Measurements from ENCODE around the gene HOXA10.

Gene HOXA10

DNA sequence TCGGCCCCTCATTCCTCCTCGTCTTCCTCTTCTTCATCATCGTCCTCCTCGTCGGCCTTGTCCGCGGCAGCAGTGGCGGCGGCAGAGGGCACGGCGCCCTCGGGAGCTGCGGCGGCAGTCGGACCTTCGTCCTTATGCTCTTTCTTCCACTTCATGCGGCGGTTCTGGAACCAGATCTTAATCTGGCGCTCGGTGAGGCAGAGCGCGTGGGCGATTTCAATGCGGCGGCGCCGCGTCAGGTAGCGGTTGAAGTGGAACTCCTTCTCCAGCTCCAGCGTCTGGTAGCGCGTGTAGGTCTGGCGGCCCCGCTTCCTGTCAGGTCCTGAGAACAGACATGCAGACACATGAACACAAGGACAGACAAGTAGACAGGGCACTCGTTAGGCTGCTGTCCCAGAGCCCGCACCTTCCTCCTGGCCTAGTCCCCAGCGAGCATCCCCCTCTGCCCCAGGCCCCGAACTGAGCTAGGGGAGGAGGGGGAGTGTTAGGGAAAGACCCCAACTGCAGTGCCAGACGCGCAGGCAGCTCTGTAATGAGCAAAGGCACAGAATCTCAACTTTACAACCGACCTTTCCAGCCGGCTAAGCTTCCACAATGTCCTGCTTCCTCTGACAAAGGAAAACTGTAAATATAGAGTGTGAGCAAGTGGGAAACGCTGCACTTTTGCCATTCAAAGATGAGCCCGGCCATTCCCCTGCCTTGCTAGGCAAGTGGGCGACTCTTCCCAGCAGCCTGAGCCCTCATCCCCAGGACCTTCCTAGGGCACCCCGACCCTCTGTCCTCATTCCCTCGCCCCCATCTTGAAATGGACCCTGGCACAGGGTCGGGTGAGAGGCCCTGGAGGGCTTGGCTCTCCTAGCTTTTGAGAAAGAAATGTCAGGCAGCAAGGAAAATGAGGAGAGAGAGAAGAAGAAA lies 19.0 kb downstream of the HOXA10 start:
- no peaks in the 10 kb centered on the region for H3K36me3 ChIP-seq (ENCODE audit: control insufficient read depth, insufficient read depth, low read length)
- TF ChIP-seq, protein P1, sequence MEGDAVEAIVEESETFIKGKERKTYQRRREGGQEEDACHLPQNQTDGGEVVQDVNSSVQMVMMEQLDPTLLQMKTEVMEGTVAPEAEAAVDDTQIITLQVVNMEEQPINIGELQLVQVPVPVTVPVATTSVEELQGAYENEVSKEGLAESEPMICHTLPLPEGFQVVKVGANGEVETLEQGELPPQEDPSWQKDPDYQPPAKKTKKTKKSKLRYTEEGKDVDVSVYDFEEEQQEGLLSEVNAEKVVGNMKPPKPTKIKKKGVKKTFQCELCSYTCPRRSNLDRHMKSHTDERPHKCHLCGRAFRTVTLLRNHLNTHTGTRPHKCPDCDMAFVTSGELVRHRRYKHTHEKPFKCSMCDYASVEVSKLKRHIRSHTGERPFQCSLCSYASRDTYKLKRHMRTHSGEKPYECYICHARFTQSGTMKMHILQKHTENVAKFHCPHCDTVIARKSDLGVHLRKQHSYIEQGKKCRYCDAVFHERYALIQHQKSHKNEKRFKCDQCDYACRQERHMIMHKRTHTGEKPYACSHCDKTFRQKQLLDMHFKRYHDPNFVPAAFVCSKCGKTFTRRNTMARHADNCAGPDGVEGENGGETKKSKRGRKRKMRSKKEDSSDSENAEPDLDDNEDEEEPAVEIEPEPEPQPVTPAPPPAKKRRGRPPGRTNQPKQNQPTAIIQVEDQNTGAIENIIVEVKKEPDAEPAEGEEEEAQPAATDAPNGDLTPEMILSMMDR (IDR thresholded peaks at IDR 0.05; ENCODE audit: insufficient read depth, low read length, poor library complexity, severe bottlenecking): no peak
- H3K4me3 ChIP-seq (replicated peaks; ENCODE audit: low read depth, low read length): peak overlapping the region; percentile 45
- no peak for DNase-seq (ENCODE audit: extremely low read depth, insufficient read length)
- H3K27me3 ChIP-seq (replicated peaks; ENCODE audit: control insufficient read depth, insufficient read depth, low read length): peaks cover 2% of the 10 kb centered on the region

DNA sequence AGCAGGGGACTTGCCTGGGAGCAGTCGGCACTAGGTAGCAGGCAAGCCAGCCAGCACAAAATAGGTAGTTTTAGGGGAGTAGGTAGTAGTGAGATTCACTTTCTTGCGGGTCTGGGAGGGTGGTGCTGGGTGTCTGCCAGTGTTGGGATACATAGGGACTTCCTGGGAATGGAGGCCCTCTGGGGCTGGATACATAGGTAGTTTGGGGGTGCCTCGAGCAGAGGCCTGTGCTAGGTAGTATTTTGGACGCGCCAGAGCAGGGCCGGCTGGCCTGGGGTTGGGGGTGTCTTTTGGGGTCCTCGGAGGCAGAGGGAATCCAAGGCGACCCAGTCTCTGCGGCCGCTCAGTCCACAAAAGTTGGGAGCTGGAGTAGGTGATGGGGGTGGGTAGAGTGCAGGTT lies 19.8 kb downstream of the HOXA10 start:
- no peak for DNase-seq (ENCODE audit: extremely low read depth, insufficient read length)
- TF ChIP-seq, protein P1 (IDR thresholded peaks at IDR 0.05; ENCODE audit: insufficient read depth, low read length, poor library complexity, severe bottlenecking): no peak
- H3K36me3 ChIP-seq (ENCODE audit: control insufficient read depth, insufficient read depth, low read length): no peaks in the 10 kb centered on the region
- no peak overlapping the region for H3K4me3 ChIP-seq (replicated peaks; ENCODE audit: low read depth, low read length)
- H3K27me3 ChIP-seq (replicated peaks; ENCODE audit: control insufficient read depth, insufficient read depth, low read length): peaks cover 2% of the 10 kb centered on the region

DNA sequence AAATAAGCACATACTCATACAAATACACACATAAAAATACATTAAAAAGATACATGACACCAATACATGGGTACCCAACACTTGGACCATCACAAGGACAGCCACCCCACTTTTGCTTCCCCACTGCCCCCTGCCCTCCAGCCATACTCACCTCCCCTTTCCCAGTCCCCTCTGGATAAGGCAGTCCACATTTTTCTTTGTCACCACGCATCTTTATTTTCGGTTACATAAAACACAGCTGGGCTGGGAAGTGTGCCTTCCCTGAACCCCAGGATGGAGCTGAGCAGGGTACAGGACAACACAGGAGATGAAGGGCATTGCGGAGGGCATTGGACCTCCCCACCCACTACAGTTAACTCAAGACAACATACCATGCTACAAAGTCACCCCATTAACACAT lies 20.6 kb downstream of the HOXA10 start:
- no peaks in the 10 kb centered on the region for H3K36me3 ChIP-seq (ENCODE audit: control insufficient read depth, insufficient read depth, low read length)
- DNase-seq (ENCODE audit: extremely low read depth, insufficient read length): no peak
- no peak overlapping the region for H3K4me3 ChIP-seq (replicated peaks; ENCODE audit: low read depth, low read length)
- TF ChIP-seq, protein P1 (IDR thresholded peaks at IDR 0.05; ENCODE audit: insufficient read depth, low read length, poor library complexity, severe bottlenecking): no peak
- no peaks in the 10 kb centered on the region; the same call in 1 of the 2 replicates for H3K27me3 ChIP-seq (replicated peaks; ENCODE audit: control insufficient read depth, insufficient read depth, low read length)

DNA sequence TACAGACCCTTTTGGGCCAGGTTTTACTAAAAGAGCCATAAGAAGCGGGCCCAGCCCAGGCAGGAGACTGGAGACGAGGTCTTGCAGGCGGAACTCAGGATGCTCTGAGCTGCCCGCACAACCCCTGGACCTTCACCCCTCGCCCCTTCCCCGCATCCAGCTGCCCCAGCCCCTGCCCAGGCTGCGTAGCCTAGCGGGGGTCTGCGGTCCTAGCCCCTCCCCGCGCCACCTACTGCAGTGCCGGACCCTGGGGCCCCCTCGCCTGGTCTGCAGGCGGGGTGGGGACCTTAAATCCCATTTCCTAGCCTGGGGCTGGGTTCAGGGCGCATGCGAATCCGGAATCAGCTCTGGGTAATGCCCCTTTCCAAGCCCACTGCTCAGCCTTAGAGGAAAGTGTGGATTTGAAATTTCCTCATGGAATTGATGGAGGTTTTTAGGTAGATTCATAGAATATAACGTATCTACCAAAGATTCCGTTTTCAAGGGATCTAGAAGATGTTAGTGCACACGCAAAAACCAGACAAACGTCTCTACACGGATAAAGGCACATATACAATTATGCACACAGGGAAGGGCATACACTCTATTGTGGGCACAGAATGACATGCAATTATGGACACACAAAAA lies 21.2 kb downstream of the HOXA10 start:
- DNase-seq (ENCODE audit: extremely low read depth, insufficient read length): no peak
- Histone ChIP-seq H3K4me3 (replicated peaks; ENCODE audit: low read depth, low read length) (no peak overlapping the region), H3K27me3 (replicated peaks; ENCODE audit: control insufficient read depth, insufficient read depth, low read length) (peaks cover 2% of the 10 kb centered on the region; the same call in 1 of the 2 replicates), H3K36me3 (ENCODE audit: control insufficient read depth, insufficient read depth, low read length) (no peaks in the 10 kb centered on the region)
- TF ChIP-seq, protein P1 (IDR thresholded peaks at IDR 0.05; ENCODE audit: insufficient read depth, low read length, poor library complexity, severe bottlenecking): no peak

DNA sequence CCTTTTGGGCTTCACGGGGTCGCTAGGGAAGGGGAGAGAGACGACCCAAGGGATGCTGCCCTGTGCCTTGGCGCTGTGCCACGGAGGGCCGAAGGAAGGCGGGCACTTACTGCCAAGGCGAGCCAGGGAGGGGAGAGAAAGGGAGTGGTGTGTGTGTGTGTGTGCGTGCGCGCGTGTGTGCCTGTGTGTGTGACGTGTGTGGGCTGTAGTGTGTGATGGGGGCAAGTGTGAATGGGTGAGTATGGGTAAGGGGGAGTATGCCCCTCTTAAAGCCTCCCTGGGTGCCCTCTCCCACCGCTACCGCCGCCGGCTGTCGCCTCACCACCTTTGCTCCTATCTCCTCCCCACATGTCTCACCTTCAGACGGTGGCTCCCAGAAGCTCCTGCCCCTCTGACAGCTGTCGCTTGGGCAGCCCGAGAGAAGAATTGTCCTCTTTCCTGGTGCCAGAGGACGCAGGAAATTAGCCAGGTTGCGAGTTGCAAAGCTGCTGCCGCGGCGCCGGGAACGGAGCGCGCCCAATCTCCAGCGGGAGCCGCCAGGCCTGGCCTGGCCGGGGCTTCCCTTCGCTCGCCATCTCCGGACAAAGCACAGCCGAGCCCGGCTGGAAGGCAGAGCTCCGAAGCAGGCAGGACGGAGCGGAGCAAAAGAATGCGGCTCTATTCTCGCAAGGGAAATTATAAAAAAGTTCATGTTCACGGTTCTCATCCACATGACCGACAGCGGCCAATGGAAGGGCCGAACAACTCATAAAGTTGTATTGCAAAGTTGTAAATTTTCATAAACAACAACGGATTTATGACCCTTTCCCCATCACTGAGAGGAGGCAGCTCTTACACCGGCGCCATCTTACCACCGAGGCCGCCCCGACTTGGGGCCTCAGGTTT lies 21.9 kb downstream of the HOXA10 start, which contains the start of gene HOXA3:
Gene HOXA3, minus strand, starts transcription at position 653 of the 885 bp plus-strand sequence. CDS start 41,943 bp downstream, outside the sequence.
- no peak for DNase-seq (ENCODE audit: extremely low read depth, insufficient read length)

More for the DNA sequence above, 21.9 kb downstream of the HOXA10 start, which contains the start of gene HOXA3:
- H3K36me3 ChIP-seq (ENCODE audit: control insufficient read depth, insufficient read depth, low read length): no peaks in the 10 kb centered on the region
- peaks cover 2% of the 10 kb centered on the region; the same call in 1 of the 2 replicates for H3K27me3 ChIP-seq (replicated peaks; ENCODE audit: control insufficient read depth, insufficient read depth, low read length)
- TF ChIP-seq, protein P1 (IDR thresholded peaks at IDR 0.05; ENCODE audit: insufficient read depth, low read length, poor library complexity, severe bottlenecking): no peak
- no peak within 1 kb of the TSS for H3K4me3 ChIP-seq (replicated peaks; ENCODE audit: low read depth, low read length)

Measured in GM06990 (cell line).